Activated CD8-positive, alpha-beta memory T cell treated with anti-CD3 and anti-CD28 coated beads for 4 hours (primary cell): ENCODE data around the gene CCL1.

ENCODE experiments used
- DNase-seq, 2 donors: peaks; one replicate each; pipeline ENCODE4 v3.0.0-alpha.2; 2020; ENCODE audit warnings: low read depth in 2 of 2

Gene CCL1

DNA sequence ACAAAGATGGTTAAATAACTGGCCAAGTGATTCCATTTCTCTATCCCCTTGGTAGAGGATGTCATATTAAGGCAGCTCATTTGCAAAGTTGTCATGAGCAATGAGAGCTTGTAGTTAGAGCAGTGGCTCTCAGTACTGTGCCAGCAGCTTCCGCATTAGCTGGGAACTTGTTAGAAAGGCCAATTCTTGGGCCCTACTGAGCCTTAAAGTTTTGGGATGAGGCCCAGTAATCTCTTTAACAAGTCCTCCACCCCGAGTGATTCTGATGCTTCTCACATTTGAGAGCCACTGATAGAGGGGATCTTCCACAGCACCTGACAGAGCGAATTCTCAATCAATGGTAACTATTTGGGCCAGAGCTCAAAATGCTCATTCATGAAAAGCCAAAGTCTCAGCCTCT lies 20.2 kb upstream of the CCL1 start:
- DNase-seq, result no peak

DNA sequence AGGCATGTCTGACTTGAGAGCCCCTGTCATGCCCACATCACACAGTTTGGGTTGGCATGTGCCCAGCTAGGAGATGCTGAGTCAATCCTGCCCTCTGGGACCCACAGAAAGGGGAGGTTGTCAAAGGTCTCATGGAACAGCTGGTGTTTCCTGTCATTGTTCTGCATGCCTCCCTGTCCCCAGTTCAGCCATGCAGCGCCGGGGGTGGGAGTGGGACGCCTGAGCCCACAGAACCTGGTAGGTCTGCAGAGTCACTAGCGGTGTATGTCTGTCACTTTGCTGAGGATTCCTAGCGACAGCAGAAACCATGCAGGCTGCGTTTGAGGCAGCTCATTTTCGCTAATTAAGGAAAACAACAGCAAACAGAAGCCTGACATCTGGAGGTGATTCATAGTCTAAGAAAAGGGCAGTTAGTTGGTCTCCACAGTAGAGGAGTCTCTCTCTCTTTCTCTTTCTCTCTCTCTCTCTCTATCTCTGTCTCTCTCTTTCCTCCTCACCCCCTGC lies 19.6 kb upstream of the CCL1 start:
- no peak for DNase-seq

DNA sequence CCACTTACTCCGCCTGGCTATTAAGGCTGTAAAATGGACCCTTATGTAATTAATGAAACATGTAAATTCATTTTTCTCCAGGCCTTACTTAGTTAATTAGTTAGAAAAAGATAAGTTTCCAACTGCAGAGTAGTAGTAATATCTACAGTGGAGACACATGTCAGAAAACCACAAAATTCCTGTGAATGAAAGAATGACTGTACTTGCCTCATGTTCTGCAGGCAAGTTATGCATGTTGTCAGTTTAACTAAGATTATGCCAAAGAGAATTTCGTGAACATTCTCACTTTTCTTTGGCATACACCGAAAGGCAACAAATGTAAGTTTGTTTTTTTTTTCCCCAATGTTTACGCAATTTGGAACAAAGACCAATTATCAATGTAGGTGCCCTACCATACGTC lies 16.8 kb upstream of the CCL1 start:
- DNase-seq, result no peak

DNA sequence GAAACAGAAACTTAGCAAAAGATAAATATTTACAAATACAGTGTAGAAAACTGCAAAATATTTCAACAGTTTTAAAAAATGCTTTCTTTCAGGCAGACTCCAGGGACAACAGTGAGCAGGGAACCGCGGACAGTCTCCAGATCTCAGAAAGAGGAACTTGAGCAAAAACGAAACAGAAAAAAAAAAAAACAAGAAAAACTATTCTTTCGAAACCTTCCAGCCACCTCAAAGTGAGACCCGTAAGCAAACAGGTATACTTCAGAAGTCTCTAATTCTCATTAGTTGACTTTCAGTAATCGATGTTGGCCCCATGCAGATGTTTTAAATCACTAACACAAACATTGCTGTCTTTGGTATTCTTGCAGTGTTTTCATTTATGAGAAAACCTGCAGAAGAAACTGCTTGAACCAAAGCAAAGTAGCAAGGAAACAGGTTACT lies 15.7 kb upstream of the CCL1 start:
- DNase-seq, result no peak

DNA sequence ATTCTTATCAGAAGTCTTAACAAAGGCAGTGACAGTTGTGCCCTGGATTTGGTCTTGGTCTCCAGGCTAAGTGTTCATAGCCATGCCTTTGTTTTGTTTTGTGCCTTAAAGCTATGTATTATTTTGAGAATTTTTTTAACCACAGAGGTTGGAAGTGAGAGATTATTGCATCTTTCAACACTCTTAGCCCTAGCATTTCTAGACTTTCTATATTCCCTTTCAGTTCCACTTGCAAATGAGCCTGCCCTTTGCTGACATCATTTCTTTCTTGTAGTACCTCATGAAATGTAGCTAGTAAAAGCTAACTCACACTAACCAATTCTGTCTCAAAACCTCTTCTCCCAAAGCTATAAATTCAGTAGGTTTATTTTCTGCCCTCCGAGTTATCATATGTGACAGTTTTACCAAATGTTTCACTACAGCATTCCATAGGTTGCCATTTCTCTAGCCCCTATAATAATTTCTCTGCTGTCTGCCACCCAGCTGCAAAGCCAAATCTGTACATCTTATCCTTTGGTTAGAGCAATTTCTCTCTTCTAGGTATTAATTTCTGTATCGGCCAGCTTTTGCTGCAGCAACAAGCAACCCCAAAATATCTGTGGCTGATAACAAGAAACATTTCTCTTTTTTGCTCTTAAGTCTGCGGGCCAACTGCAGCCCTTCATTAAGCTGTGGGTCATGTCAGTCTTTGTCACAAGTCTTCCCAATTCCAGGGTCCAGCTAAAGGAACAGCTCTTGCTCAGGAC lies 14.2 kb upstream of the CCL1 start:
- DNase-seq, result no peak

DNA sequence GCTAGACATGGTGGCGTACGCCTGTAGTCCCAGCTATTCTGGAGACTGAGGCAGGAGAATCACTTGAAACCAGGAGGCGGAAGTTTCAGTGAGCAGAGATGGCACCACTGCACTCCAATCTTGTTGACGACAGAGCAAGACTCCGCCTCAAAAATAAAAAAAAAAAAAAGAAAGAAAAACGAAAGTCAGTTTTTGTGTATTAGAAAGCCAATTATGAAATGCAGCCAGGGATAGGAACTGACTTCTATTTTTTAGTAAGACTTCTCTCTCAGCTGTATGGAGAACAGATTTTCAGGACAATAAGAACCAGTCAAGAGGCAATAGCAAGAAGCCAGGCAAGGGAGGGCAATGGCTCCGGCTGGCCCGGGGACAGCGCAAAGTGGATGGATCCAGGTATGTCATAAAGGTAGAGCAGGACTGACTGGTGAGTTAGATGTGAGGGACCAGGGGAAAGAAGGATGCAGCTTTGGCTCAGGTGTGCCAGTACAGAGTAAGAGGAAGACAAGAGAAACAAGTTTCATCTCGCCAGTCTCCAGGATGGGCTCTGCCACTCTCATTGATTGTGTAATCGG lies 12.5 kb upstream of the CCL1 start:
- no peak for DNase-seq

DNA sequence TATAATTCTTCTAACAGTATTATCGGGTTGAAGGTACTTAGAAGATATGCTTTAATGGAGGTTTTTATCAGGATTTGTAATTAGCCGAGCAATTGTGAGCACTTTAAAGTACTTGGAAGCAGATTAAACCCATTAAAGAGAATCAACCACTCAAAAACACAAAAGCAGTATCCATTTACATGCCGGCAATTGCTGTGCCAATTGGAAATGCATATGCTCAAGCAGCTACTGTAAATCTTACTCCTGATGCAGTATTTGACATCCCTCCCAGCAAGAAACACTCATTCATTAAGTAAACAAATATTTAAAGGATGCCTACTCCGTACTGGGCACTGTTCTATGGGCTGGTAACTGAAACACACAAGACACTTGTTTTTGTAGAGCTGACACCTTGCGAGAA lies 11.4 kb upstream of the CCL1 start:
- no peak for DNase-seq

DNA sequence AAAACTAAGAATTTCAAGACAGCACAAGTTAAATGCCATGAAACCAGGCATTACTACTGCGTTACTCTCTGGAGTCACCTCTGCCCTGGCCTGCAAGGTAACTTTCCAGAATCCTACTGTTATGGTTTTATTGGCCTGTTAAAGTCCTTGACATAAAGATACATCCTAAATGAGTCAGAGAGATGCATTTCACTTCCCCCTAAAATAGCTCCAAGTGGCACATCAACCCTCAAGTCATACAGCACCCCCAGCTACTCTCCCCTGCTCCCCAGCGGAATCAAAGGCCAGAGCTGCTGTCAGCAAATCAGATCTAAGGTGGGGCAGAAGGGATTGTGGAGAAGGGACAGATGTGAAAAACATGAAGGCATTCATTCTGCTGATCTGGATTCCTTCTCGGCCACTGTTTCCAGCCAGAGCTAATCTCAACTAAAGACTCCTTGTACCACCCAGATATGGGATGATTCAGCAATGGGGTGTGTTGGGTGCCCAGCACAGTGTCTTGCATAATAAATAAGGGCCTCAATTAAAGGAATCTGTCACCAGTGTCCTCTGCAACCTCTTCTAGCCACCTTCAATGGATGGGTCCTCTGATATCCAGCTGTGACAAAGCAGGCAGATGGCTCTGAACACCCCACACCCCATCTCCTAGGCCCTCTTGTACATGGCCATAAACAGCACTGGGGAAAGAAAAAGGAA lies 8.5 kb upstream of the CCL1 start:
- DNase-seq, result no peak

DNA sequence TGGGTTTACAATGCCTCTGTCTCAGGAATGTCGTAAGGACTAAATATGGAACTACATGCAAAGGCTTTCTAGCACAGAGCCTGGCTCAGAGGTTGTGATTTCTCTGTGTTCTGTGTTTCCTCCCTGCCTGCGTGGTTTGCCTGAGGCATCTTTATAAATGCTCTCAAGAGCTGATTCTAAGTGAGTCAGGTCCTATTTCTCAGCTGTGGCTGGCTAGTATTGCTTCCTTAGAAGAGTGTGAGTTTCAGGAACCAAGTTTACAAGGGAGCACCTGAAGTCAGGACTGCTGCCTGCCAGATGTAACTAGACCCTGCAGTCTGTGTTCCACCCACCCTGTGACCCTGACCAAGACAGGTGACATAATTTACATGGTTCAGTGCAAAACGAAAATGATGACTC lies 8.0 kb upstream of the CCL1 start:
- DNase-seq, result no peak

DNA sequence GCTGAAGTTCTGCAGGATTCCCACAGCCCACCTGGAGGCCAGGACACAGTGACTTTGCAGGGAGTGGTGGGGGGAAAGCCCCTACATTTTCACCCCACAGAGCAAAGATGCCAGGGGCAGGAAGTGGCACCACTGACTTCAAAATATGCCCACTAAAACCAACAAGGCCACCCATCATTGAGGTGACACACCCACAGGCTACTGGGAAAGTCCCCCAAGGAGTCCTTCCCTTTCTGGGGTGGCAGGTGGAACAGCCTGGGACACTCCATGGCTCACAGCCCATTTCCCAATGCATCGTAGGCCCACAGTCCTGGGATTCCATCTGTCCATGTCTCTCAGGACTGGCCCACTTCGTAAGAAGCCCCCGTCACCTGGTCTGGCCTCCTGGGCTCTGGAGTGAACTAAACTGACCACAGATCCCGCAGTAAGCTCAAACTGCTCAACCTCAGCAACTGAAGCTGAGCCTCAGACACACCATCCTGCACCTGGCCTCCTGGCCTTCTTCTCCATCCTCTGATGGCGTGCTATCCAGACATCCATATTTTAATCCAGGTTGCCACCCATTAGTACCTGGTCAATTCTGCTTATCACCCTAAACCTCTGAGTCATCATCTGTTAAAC lies 7.5 kb upstream of the CCL1 start:
- no peak for DNase-seq

DNA sequence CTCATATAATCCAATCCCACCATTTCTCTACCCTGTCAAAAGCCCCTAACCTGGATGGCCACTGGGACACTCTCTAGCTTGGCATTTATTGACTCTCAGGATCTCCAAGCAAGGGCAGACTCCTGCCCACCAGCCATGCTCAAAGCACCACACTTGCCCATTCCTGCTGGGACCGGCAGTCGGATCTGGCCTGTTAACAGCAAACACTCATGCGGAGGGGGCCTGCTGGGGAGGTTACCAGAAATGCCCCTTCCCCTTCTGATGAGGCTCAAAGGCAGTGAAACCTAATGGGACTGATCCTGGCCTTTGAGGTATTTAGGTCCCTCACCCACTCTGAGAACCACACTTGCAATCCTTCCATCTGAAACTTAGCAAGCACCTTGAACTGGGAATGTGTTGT lies 6.5 kb upstream of the CCL1 start:
- no peak for DNase-seq

DNA sequence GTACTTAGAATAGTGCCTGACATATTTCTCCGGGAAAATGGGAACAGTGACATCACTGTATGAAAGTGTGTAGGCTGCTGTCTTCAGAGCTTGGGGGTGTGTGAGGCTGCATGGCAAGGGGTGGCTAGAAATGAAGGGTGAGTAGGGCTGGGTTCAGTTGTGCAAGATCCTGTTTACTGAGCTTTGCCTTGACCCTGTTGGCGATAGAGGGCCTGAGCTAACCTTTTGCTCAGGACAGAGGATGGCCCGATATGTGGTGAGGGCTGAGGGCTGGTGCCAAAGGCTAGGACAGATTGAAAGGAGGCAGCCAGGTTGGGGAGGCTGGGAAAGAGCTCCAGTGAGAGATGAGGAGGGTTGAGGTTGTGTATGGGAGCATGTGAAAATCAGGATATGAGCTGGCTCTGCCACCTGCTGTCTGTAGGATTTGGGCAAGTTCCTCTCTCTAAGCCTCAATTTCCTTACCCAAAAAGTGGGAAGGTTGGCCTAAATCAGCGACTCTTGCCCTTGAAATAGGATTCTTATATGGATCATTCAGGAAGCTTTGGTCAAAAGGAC lies 6.0 kb upstream of the CCL1 start:
- no peak for DNase-seq

DNA sequence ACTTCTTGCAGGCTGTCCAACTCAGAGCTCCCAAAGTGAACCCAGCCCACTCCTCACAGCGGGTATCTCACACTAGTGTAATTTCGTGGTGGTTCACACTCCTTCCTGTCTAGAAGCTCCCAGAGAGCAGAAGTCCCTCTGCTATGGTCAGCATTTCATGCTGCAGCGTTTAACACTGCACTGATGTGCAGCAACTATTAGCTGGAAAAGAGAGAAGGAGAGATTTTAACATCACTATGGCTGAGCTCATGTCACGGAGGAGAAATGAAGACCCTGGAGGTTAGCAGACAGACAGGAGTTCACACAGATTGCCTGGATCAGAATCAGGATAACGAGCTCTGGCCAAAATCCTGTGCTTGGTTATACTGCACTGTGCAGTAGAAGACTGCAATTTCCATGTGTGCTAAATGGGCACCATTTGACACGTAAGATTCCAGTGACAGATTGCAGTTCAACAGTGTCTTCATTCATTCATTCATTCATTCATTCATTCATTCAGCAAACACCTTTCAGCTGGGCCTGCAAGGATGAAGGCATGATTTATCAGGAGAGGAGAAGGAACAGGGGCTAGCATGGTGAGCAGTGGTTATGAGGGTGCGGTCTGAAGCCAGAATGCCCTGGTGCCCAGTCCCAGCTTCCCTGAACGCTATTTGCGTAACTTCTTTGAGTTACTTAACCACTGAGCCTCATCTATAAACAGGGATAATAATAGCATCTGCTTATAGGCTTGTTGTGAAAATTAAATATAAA lies 5.3 kb upstream of the CCL1 start:
- DNase-seq, result no peak

DNA sequence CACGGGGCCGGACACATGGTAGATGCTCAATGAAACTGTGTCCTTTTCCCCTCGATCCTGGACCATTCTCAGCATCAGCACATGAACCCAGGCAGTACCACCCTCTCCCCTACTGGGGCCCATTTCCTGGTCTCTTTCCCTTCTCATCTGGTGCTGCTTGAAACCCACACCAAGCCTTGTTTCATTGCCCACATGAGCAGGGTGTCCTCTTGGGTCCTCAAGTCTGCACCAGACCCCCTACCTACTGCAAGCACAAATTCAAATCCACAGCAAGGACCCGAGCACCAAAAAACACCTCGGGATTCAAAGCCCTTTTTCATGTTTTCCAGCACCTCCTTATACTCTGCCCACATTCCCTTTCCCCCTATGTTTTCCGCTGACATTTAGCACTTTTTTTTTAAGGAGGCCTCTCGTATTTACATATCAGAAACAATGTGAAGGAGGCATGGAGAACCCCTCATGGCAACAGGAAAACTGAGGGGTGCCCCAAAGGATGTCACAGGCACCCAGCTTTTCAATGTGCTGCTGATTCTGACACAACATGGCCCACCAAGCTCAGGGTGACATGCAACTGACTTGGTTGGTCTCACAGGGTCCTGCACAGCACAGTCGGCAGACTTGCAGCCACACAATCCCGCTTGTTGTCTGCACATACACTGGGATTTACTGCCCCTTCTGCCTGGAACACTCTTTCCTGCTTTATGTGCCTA lies 4.6 kb upstream of the CCL1 start:
- DNase-seq, result no peak

DNA sequence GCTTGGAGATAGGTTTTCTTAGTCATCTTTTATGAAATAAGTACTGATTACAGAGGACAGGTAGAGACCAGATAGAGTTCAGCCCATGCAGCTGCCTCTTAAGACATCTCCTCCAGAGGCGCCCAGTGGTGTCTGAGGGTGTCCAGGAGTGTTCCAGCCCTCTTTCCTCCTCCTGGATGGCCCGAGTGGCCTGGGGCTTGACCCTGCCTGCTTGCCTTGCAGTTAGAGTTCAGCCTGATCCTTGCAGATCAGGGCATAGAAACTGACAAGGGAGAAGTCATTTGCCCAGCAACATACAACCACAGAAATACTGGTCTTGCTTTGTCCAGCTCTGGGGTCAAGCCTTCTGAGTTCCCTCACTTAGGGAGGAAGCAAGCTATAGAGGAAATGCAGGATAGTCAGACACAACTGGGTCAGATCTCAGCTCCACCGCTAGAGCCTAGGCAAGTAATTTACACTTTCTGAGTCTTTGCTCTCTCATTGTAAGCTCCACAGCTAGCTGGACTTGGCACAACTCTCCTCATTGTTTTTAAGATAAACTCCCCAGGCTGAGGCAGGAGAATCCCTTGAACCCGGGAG lies 3.6 kb upstream of the CCL1 start:
- DNase-seq, result no peak

DNA sequence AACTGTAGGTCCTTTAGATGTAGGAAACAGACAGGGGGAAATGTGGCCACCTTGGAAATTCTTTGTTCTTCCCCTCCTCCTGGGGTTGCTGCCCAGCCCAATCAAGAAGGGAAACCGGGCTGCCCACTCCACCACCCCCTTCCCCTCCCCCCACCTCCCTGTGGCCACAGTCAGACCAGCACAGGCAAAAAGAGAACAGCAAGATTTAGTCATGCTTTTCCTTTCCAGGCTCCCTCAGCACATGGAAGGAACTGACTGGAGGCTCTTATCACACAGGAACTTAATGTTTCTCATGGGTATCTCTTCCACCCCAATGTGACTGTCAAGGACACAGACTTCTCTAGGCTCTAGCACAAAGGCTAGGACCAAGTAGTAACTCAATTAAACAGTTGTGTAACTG lies 3.0 kb upstream of the CCL1 start:
- DNase-seq, result no peak

DNA sequence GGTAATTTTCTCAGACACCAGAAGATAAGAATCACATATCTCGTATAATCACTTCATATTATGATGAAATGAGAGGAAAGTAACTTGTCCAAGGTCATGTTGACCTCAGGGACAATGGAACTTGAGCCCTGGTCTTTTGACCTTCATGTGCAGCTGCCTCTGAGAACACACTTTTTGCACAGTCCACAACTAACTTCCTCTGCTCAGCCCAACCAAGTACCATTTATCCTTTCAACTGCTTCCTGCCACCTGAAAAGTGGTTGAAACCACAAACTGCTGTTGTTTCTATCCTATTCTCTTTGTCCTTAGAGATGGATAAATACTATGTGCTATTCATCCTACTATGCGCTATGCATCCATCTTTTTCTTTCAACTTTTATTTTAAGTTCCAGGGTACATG lies 2.3 kb upstream of the CCL1 start:
- no peak for DNase-seq

DNA sequence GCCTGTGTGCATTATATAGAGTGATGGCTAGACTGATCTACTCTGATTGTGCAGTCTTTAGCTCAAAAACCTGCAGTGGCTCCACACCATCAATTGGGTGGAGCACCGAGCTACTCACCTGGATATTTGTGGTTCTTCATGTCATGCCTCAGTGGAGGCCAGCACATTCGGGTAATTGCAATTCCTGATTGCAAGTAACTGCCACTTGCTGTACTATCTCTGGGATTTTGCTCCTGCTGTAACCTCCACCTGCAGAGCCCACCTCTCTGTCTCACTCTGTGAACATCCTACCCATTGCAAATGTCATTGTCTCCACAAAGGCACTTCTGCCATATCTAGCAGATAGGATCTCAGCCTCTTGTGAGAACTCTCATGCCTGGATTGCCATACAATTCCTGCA lies 1.7 kb upstream of the CCL1 start:
- DNase-seq, result no peak

DNA sequence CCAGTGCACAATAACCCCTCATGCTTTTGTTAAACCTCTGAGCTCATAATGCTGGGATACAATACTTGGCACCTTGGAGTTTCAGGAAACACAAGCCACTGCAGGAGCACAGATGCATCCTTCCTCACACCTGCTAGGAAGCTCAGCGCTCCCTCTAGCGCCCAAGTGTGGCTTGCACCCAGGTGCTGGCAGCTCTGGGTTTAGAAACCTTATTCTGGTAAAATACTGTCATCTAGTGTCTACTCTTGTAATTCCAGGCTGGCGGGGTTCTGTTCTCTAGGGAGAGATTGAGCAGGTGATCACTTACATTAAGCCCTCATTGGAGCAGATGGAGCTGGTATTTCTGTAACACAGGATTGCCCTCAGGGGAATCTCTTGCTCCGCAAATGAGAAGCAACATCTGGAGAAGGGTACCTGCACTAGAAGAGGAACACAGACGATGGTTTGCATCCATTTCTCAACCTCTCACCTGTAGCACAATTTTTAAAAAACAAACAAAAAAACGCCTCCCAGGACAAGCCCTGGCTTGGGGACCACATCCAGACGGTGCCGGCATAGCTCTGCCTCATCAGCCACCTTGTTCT lies 1.5 kb downstream of the CCL1 start:
- no peak for DNase-seq

DNA sequence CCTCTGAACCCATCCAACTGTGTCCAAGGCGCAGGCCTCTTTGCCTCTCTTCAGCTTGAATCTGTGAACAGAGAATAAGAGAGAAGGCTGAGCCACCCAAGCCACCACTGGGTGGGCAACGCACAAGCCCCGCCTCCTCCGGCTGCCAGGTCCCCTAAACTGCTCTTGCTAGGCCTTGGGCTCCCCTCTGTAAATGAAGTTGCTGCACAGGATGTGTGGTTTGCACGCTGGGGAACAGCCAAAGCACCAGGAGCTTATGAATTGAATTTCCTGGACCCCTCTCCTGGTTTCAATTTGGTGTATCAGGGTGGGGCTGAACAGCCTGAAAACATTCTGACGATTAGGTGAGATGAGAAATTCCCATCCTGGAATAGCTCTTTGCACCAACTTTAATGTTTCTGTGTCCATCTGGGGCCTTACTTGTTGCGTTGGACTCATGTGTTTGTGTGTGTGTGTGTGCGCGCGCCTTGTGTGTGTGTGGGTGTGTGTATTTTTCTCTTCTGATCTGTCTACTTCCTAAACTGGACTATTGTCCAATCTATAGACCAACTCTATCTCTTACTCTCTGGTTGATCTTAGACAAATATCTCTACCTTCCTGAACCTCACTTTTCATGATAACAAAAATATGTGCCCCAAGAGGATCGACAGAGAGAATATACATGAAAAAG lies 2.3 kb downstream of the CCL1 start:
- DNase-seq, result no peak
